Esophagus muscularis mucosa (tissue), 4 donors: ENCODE data around the gene PLP1. TPM values are rescaled to one million over a fixed set of nuclear protein-coding genes. Genes with fewer than 3 reads are reported as not detected.

Source experiments
- DNase-seq: peaks from one replicate; pipeline ENCODE4 v3.0.0-alpha.2; 2017; ENCODE audit errors: extremely low spot score
- H3K27ac ChIP-seq, 4 donors: fragments of 200-600 bp; sonication (generic); replicated peaks in 1 of 4; 1 replicate in 3 of 4; 2 replicates in 1 of 4; pipeline ENCODE4 v1.5.1; 2016 to 2019; ENCODE audit warnings: mild to moderate bottlenecking in 1 of 4
- H3K27me3 ChIP-seq, 4 donors: fragments of 200-600 bp; sonication (generic); one replicate each; pipeline versions ENCODE4 v1.5.1 to v1.6.0; 2016 to 2019
- H3K36me3 ChIP-seq, 4 donors: fragments of 200-600 bp; sonication (generic); one replicate each; pipeline ENCODE4 v1.5.1; 2016 to 2019
- H3K4me1 ChIP-seq, 4 donors: fragments of 200-600 bp; sonication (generic); one replicate each; pipeline ENCODE4 v1.5.1; 2016 to 2019
- H3K4me3 ChIP-seq, 4 donors: fragments of 200-600 bp; sonication (generic); 1 replicate in 2 of 4; 2 replicates in 2 of 4; pipeline ENCODE4 v1.5.1; 2016 to 2019; ENCODE audit warnings: mild to moderate bottlenecking in 4 of 4, moderate library complexity in 1 of 4
- H3K9me3 ChIP-seq, 4 donors: fragments of 200-600 bp; sonication (generic); 1 replicate in 3 of 4; 2 replicates in 1 of 4; pipeline ENCODE4 v1.5.1; 2016 to 2019
- CTCF ChIP-seq, 3 experiments: fragments of 200-600 bp in 2 of 3; fragments of 450-650 bp in 1 of 3; sonication (generic) in 2 of 3; IDR thresholded peaks; one replicate each; pipeline ENCODE4 v1.5.1; 2017 to 2019; ENCODE audit warnings: antibody characterized with exemption in 3 of 3, mild to moderate bottlenecking in 2 of 3, moderate library complexity in 1 of 3
- EP300 ChIP-seq: sonication (generic); formaldehyde crosslinking; IDR thresholded peaks from one replicate; pipeline ENCODE4 v1.6.1; 2017; ENCODE audit warnings: antibody characterized with exemption
- POLR2A ChIP-seq: fragments of 450-650 bp; IDR thresholded peaks from one replicate; pipeline ENCODE4 v1.6.1; 2017; ENCODE audit warnings: antibody characterized with exemption, moderate library complexity, mild to moderate bottlenecking, low read depth
- POLR2AphosphoS5 ChIP-seq, 2 donors: sonication (generic); formaldehyde crosslinking; IDR thresholded peaks; one replicate each; pipeline ENCODE4 v1.6.1; 2017; ENCODE audit warnings: antibody characterized with exemption in 2 of 2
- WGBS: methylation state at CpG from one replicate; pipeline ENCODE4 v1.1.5; 2018; 5-methylcytosine and 5-hydroxymethylcytosine counted together
- intact Hi-C: fragments of 100-400 bp; cut with DNase I; formaldehyde crosslinking; loops from one replicate; pipeline ENCODE4 v1.15.1; 2023
- total RNA-seq, 4 donors: library from RNA; depleted of rRNA; stranded (reverse); fragments of >200 nt; gene quantifications; one replicate each; pipeline versions ENCODE4 v1.1.0 to v1.2.1, GENCODE V29; 2016

PLP1 gene
- total RNA-seq, 4 donors from 2014 or later: 27.5 to 52.3 (median 37.8) TPM

GRCh38 chrX:103791826-103792485 is 15.3 kb downstream of the PLP1 start:
- intact Hi-C loops: no loop called here
- Histone ChIP-seq H3K4me1 (no peaks in the 10 kb centered on the region), H3K27ac (no peak overlapping the region), H3K36me3 (no peaks in the 10 kb centered on the region), H3K4me3 (no peak overlapping the region), H3K27me3 (no peaks in the 10 kb centered on the region), H3K9me3 (no peaks in the 10 kb centered on the region)
- DNase-seq: no peak
- TF ChIP-seq POLR2A: no peak
- TF ChIP-seq EP300: no peak
- TF ChIP-seq CTCF (IDR thresholded peaks at IDR 0.05): no peak
- no peak for TF ChIP-seq POLR2AphosphoS5 (IDR thresholded peaks at IDR 0.05)
- 77% methylated on average over 2 of the region's 2 CpGs for WGBS

- Histone ChIP-seq H3K27ac (no peak overlapping the region), H3K9me3 (no peaks in the 10 kb centered on the region), H3K4me1 (no peaks in the 10 kb centered on the region), H3K36me3 (no peaks in the 10 kb centered on the region), H3K4me3 (no peak overlapping the region), H3K27me3 (no peaks in the 10 kb centered on the region)
- intact Hi-C loops: no loop called here
- no peak for DNase-seq
- WGBS: 69% methylated on average over 6 of the region's 6 CpGs
- no peak for TF ChIP-seq CTCF (IDR thresholded peaks at IDR 0.05)
- no peak for TF ChIP-seq POLR2AphosphoS5 (IDR thresholded peaks at IDR 0.05)
- TF ChIP-seq POLR2A: no peak
- no peak for TF ChIP-seq EP300
Observed at GRCh38 chrX:103792916-103793544, 16.4 kb downstream of the PLP1 start.

- 67% methylated on average over 2 of the region's 2 CpGs for WGBS
- H3K4me3 ChIP-seq: no peak overlapping the region
- H3K36me3 ChIP-seq: no peaks in the 10 kb centered on the region
Observed at GRCh38 chrX:103793545-103793940, 16.9 kb downstream of the PLP1 start.

GRCh38 chrX:103794119-103794518 is 17.5 kb downstream of the PLP1 start:
- Histone ChIP-seq H3K27me3 (no peaks in the 10 kb centered on the region), H3K4me3 (no peak overlapping the region), H3K36me3 (no peaks in the 10 kb centered on the region), H3K4me1 (no peaks in the 10 kb centered on the region), H3K9me3 (no peaks in the 10 kb centered on the region), H3K27ac (no peak overlapping the region)
- 70% methylated on average over 4 of the region's 4 CpGs for WGBS
- DNase-seq: no peak
- intact Hi-C loops: no loop called here
- TF ChIP-seq POLR2AphosphoS5 (IDR thresholded peaks at IDR 0.05) (no peak), CTCF (IDR thresholded peaks at IDR 0.05) (no peak), EP300 (no peak), POLR2A (no peak)

More at GRCh38 chrX:103793545-103793940, 16.9 kb downstream of the PLP1 start:
- no peak overlapping the region for H3K27ac ChIP-seq
- no peaks in the 10 kb centered on the region for H3K27me3 ChIP-seq
- no peak for DNase-seq
- intact Hi-C loops: no loop called here
- no peaks in the 10 kb centered on the region for H3K9me3 ChIP-seq
- no peaks in the 10 kb centered on the region for H3K4me1 ChIP-seq
- TF ChIP-seq EP300: no peak
- TF ChIP-seq POLR2A: no peak
- TF ChIP-seq CTCF (IDR thresholded peaks at IDR 0.05): no peak
